Measurements from ENCODE around the gene ADCY9.

- TF ChIP-seq ZNF302 (CRISPR knock-in tag; IDR thresholded peaks at IDR 0.05), result no peak
- no peak for TF ChIP-seq NFE2L2 (conservative IDR thresholded peaks at IDR 0.05; ENCODE audit: low read length)
- TF ChIP-seq CHD2 (IDR thresholded peaks at IDR 0.05; ENCODE audit: low read length, partially characterized antibody), result no peak
- TF ChIP-seq RAD21 (conservative IDR thresholded peaks at IDR 0.05 in 1 of 2, IDR thresholded peaks at IDR 0.05 in 1 of 2), result no peak
- TF ChIP-seq CTCF (IDR thresholded peaks at IDR 0.05), result no peak
- TF ChIP-seq POLR2A (IDR thresholded peaks at IDR 0.05; ENCODE audit: low read length), result no peak
These were observed 141.5 kb downstream of the ADCY9 start for GRCh38 chr16:3974751-3975150.

All from A549 (cell line).